H9 (cell line): ENCODE data around the gene MARCHF10. TPM values are rescaled to one million over a fixed set of nuclear protein-coding genes. Genes with fewer than 3 reads are reported as not detected.
"Not testable (repeated sequence)": the region's sequence is repeated elsewhere in the genome, so short reads cannot be mapped to it uniquely, and the experiment has no call there.

Source experiments
- DNase-seq: peaks from one replicate; pipeline ENCODE4 v3.0.0-alpha.2; 2017
- H2AFZ ChIP-seq: one replicate; pipeline ENCODE4 v1.6.1; 2013; ENCODE audit warnings: mild to moderate bottlenecking, low read length, control low read depth, moderate library complexity
- H2AK5ac ChIP-seq: 2 replicates; pipeline ENCODE4 v1.6.1; 2013; ENCODE audit warnings: low read length, control low read depth, mixed read lengths; ENCODE audit not compliant: insufficient read length
- H2BK120ac ChIP-seq: one replicate; pipeline ENCODE4 v1.6.1; 2013; ENCODE audit warnings: low read depth, mild to moderate bottlenecking, low read length, control low read depth, inconsistent platforms; ENCODE audit not compliant: poor library complexity, severe bottlenecking
- H2BK12ac ChIP-seq: 2 replicates; pipeline ENCODE4 v1.6.1; 2013; ENCODE audit warnings: low read length, control low read depth, mixed read lengths, low read depth; ENCODE audit not compliant: insufficient read length
- H2BK15ac ChIP-seq: 2 replicates; pipeline ENCODE4 v1.6.1; 2013; ENCODE audit warnings: low read depth, low read length, control low read depth
- H2BK20ac ChIP-seq: one replicate; pipeline ENCODE4 v1.6.1; 2013; ENCODE audit warnings: low read depth, mild to moderate bottlenecking, low read length, control low read depth, inconsistent platforms; ENCODE audit not compliant: poor library complexity, severe bottlenecking
- H2BK5ac ChIP-seq: 2 replicates; pipeline ENCODE4 v1.6.1; 2013; ENCODE audit warnings: low read length, control low read depth, mixed read lengths; ENCODE audit not compliant: insufficient read length
- H3K14ac ChIP-seq: 2 replicates; pipeline ENCODE4 v1.6.1; 2013; ENCODE audit warnings: low read length, control low read depth; ENCODE audit not compliant: insufficient read depth
- H3K18ac ChIP-seq: 2 replicates; pipeline ENCODE4 v1.6.1; 2013; ENCODE audit warnings: low read depth, mild to moderate bottlenecking, mixed read lengths, low read length, control low read depth; ENCODE audit not compliant: insufficient read length
- H3K23ac ChIP-seq: 2 replicates; pipeline ENCODE4 v1.6.1; 2013; ENCODE audit warnings: low read length, control low read depth, mixed read lengths, low read depth; ENCODE audit not compliant: insufficient read length
- H3K23me2 ChIP-seq: 2 replicates; pipeline ENCODE4 v1.6.1; 2013; ENCODE audit warnings: low read depth, mild to moderate bottlenecking, mixed read lengths, low read length, control low read depth; ENCODE audit not compliant: insufficient read length, poor library complexity, severe bottlenecking
- H3K27ac ChIP-seq: 2 replicates; pipeline ENCODE4 v1.5.1; 2013; ENCODE audit warnings: low read length, control low read depth, mixed read lengths, low read depth; ENCODE audit not compliant: insufficient read length
- H3K27me3 ChIP-seq: 2 replicates; pipeline ENCODE4 v1.6.1; 2013; ENCODE audit warnings: low read length, control low read depth, inconsistent platforms; ENCODE audit not compliant: insufficient read depth
- H3K4ac ChIP-seq: 2 replicates; pipeline ENCODE4 v1.6.1; 2013; ENCODE audit warnings: low read depth, mild to moderate bottlenecking, control low read depth, inconsistent platforms, low read length, moderate library complexity
- H3K4me1 ChIP-seq: 2 replicates; pipeline ENCODE4 v1.6.1; 2013; ENCODE audit warnings: low read length, control low read depth, inconsistent platforms; ENCODE audit not compliant: insufficient read depth
- H3K4me2 ChIP-seq: 2 replicates; pipeline ENCODE4 v1.6.1; 2013; ENCODE audit warnings: low read length, control low read depth, mixed read lengths; ENCODE audit not compliant: insufficient read length, insufficient read depth
- H3K56ac ChIP-seq: 2 replicates; pipeline ENCODE4 v1.6.1; 2013; ENCODE audit warnings: low read depth, mild to moderate bottlenecking, mixed read lengths, low read length, control low read depth; ENCODE audit not compliant: insufficient read length
- H3K79me1 ChIP-seq: 2 replicates; pipeline ENCODE4 v1.6.1; 2013; ENCODE audit warnings: low read depth, mild to moderate bottlenecking, moderate library complexity, low read length, control low read depth, inconsistent platforms; ENCODE audit not compliant: insufficient read depth, poor library complexity, severe bottlenecking
- H3K79me2 ChIP-seq: 2 replicates; pipeline ENCODE4 v1.6.1; 2013; ENCODE audit warnings: low read length, control low read depth, inconsistent platforms; ENCODE audit not compliant: insufficient read depth
- H3K9ac ChIP-seq: 2 replicates; pipeline ENCODE4 v1.6.1; 2013; ENCODE audit warnings: low read length, control low read depth, mixed read lengths; ENCODE audit not compliant: insufficient read length; ENCODE audit errors: extremely low read depth
- H3K9me3 ChIP-seq: one replicate; pipeline ENCODE4 v1.6.1; 2013; ENCODE audit warnings: low read depth, low read length, inconsistent platforms; ENCODE audit not compliant: control insufficient read depth
- H3T11ph ChIP-seq: one replicate; pipeline ENCODE4 v1.6.1; 2013; ENCODE audit warnings: mild to moderate bottlenecking, low read length, control low read depth, inconsistent platforms
- H4K20me1 ChIP-seq: one replicate; pipeline ENCODE4 v1.6.1; 2013; ENCODE audit not compliant: control insufficient read depth, insufficient read length, insufficient read depth
- H4K5ac ChIP-seq: 2 replicates; pipeline ENCODE4 v1.6.1; 2013; ENCODE audit warnings: low read depth, mild to moderate bottlenecking, mixed read lengths, low read length, control low read depth; ENCODE audit not compliant: insufficient read length
- H4K8ac ChIP-seq: replicated peaks from 2 replicates; pipeline ENCODE4 v1.6.1; 2013; ENCODE audit warnings: low read length, control low read depth, mixed read lengths, low read depth; ENCODE audit not compliant: insufficient read length
- H4K91ac ChIP-seq: 2 replicates; pipeline ENCODE4 v1.6.1; 2013; ENCODE audit warnings: low read depth, mild to moderate bottlenecking, moderate library complexity, mixed read lengths, low read length, control low read depth; ENCODE audit not compliant: insufficient read length
- H3K27ac Mint-ChIP-seq, 3 experiments: 2 replicates in 2 of 3; 3 replicates in 1 of 3; pipeline ENCODE4 v1.8.0; 2020 to 2021; ENCODE audit warnings: mixed read lengths in 3 of 3, mild to moderate bottlenecking in 1 of 3, moderate library complexity in 1 of 3
- H3K27me3 Mint-ChIP-seq: 2 replicates; pipeline ENCODE4 v1.8.0; 2021; ENCODE audit warnings: low read depth, mild to moderate bottlenecking, moderate library complexity, mixed read lengths
- H3K36me3 Mint-ChIP-seq, 3 experiments: 2 replicates in 2 of 3; 3 replicates in 1 of 3; pipeline ENCODE4 v1.8.0; 2020 to 2021; ENCODE audit warnings: low read depth in 3 of 3, mixed read lengths in 3 of 3; ENCODE audit not compliant: insufficient read depth in 1 of 3
- H3K4me1 Mint-ChIP-seq, 2 experiments: 2 replicates each; pipeline ENCODE4 v1.8.0; 2020; ENCODE audit warnings: mixed read lengths in 2 of 2
- H3K4me3 Mint-ChIP-seq, 2 experiments: 2 replicates in 1 of 2; 3 replicates in 1 of 2; pipeline ENCODE4 v1.8.0; 2020 to 2021; ENCODE audit warnings: mild to moderate bottlenecking in 2 of 2, mixed read lengths in 2 of 2, moderate library complexity in 1 of 2
- H3K9me3 Mint-ChIP-seq, 2 experiments: 2 replicates in 1 of 2; 3 replicates in 1 of 2; pipeline ENCODE4 v1.8.0; 2020; ENCODE audit warnings: mild to moderate bottlenecking in 2 of 2, mixed read lengths in 2 of 2, moderate library complexity in 1 of 2
- WGBS: extraction: QIAGEN DNeasy Blood & Tissue Kit; methylation state at CpG from one replicate; pipeline ENCODE4 v1.1.7; 2013; ENCODE audit warnings: missing lambda C conversion rate, low lambda C conversion rate, mixed read lengths; ENCODE audit not compliant: insufficient read length; ENCODE audit errors: extremely low coverage; 5-methylcytosine and 5-hydroxymethylcytosine counted together
- total RNA-seq: library from RNA; stranded (reverse); gene quantifications from 2 replicates; pipeline ENCODE4 v1.2.1, GENCODE V29; 2021
- TF ChIP-seq, protein P1 (sequence below): fragments of 200-600 bp; sonication (generic); conservative IDR thresholded peaks from 3 replicates; pipeline ENCODE4 v1.8.0; 2021; ENCODE audit warnings: antibody characterized with exemption, mild to moderate bottlenecking

The MARCHF10 gene
- total RNA-seq, 1 experiment from 2014 or later, result not detected

DNA sequence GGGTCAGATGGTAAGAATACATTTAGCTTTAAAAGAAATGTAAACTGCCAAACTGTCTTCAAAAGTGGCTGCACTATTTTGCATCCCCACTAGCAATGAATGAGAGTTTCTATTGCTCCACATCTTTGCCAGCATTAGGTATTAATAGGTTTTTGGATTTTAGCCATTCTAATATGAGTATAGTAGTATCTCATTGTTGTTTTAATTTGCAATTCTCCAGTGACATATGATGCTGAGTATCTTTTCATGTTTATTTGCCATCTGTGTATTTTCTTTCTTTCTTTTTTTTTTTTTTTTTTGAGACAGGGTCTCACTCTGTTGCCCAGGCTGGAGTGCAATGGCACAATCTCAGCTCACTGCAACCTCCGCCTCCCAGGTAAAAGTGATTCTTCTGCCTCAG lies 24.3 kb upstream of the MARCHF10 start:
- no peaks in the 10 kb centered on the region for H4K20me1 ChIP-seq
- no peak overlapping the region for H4K8ac ChIP-seq
- H3K56ac ChIP-seq, result no peak overlapping the region
- H2BK5ac ChIP-seq, result no peak overlapping the region
- Mint-ChIP-seq H3K27ac (no peak overlapping the region), H3K36me3 (peaks cover 0 to 10% (median 0%) of the 10 kb centered on the region in 3 experiments; a peak in 2 of 7 replicates), H3K27me3 (no peaks in the 10 kb centered on the region), H3K4me3 (no peak overlapping the region), H3K4me1 (0 out of 4 replicates have a peak, but pooled peaks cover 0 to 2% of the 10 kb centered on the region in 2 experiments), H3K9me3 (peaks cover 2 to 8% of the 10 kb centered on the region in 2 experiments; a peak in 3 of 5 replicates)
- no peak overlapping the region for H3K4me2 ChIP-seq
- H3K79me2 ChIP-seq, result no peaks in the 10 kb centered on the region
- H3K4me1 ChIP-seq, result no peaks in the 10 kb centered on the region
- H3K23me2 ChIP-seq, result no peaks in the 10 kb centered on the region
- H2AFZ ChIP-seq, result no peak overlapping the region
- H3K79me1 ChIP-seq, result no peaks in the 10 kb centered on the region
- no peak overlapping the region for H3K27ac ChIP-seq
- no peaks in the 10 kb centered on the region for H3K27me3 ChIP-seq
- TF ChIP-seq, protein P1, sequence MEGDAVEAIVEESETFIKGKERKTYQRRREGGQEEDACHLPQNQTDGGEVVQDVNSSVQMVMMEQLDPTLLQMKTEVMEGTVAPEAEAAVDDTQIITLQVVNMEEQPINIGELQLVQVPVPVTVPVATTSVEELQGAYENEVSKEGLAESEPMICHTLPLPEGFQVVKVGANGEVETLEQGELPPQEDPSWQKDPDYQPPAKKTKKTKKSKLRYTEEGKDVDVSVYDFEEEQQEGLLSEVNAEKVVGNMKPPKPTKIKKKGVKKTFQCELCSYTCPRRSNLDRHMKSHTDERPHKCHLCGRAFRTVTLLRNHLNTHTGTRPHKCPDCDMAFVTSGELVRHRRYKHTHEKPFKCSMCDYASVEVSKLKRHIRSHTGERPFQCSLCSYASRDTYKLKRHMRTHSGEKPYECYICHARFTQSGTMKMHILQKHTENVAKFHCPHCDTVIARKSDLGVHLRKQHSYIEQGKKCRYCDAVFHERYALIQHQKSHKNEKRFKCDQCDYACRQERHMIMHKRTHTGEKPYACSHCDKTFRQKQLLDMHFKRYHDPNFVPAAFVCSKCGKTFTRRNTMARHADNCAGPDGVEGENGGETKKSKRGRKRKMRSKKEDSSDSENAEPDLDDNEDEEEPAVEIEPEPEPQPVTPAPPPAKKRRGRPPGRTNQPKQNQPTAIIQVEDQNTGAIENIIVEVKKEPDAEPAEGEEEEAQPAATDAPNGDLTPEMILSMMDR, result no peak
- no peak overlapping the region for H4K91ac ChIP-seq
- H3K9ac ChIP-seq, result no peak overlapping the region
- no peak overlapping the region for H2BK12ac ChIP-seq
- no peak overlapping the region for H2BK20ac ChIP-seq
- no peak overlapping the region for H3T11ph ChIP-seq
- no peak for DNase-seq
- no peak overlapping the region for H4K5ac ChIP-seq
- H3K14ac ChIP-seq, result no peak overlapping the region
- WGBS, result no CpG with 5 or more reads among the region's 1 CpG
- H2BK15ac ChIP-seq, result no peak overlapping the region
- H3K9me3 ChIP-seq, result no peaks in the 10 kb centered on the region
- H2BK120ac ChIP-seq, result no peak overlapping the region
- no peak overlapping the region for H3K4ac ChIP-seq
- no peak overlapping the region for H2AK5ac ChIP-seq
- H3K18ac ChIP-seq, result no peak overlapping the region
- H3K23ac ChIP-seq, result no peak overlapping the region

DNA sequence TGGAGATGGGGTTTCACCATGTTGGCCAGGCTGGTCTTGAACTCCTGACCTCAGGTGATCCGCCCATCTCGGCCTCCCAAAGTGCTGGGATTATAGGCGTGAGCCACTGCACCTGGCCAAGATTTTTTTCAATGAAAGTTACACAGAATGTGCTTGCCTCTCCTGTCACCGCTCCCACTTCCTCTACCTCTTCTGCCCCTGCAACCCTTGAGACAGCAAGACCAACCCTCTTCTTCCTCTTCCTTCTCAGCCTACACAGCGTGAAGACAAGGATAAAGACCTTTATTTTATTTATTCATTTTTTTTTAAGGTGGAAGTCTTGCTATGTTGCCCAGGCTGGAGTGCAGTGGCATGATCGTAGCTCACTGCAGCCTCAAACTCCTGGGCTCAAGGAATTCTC lies 23.0 kb upstream of the MARCHF10 start:
- not testable (repeated sequence) for H4K5ac ChIP-seq, H3K27ac ChIP-seq, H3K27me3 ChIP-seq, H3K27me3 Mint-ChIP-seq, H3K4me1 Mint-ChIP-seq, H3K36me3 Mint-ChIP-seq, H2BK15ac ChIP-seq, H3K9me3 Mint-ChIP-seq, H3K4me2 ChIP-seq, H2BK20ac ChIP-seq, H3T11ph ChIP-seq, H3K23ac ChIP-seq, H3K4me3 Mint-ChIP-seq, H3K4ac ChIP-seq, H3K79me1 ChIP-seq, H3K9me3 ChIP-seq, H3K79me2 ChIP-seq, DNase-seq, H3K27ac Mint-ChIP-seq, H4K91ac ChIP-seq, H2BK12ac ChIP-seq, H4K20me1 ChIP-seq, H3K23me2 ChIP-seq, H3K56ac ChIP-seq, H2AK5ac ChIP-seq, H2AFZ ChIP-seq, H2BK5ac ChIP-seq, H3K9ac ChIP-seq, H4K8ac ChIP-seq, H3K18ac ChIP-seq, H2BK120ac ChIP-seq, H3K4me1 ChIP-seq, H3K14ac ChIP-seq
- WGBS, result no CpG with 5 or more reads among the region's 6 CpGs
